ENCODE data around the gene OXER1. TPM values are rescaled to one million over a fixed set of nuclear protein-coding genes. Genes with fewer than 3 reads are reported as not detected.

The OXER1 gene
- total RNA-seq, 1 experiment from 2014 or later = not detected

- no peaks in the 10 kb centered on the region for H4K20me1 ChIP-seq (ENCODE audit: insufficient read depth)
- H3K27ac ChIP-seq = no peak overlapping the region
- no peak for DNase-seq
- H3K36me3 ChIP-seq (ENCODE audit: low read depth) = no peaks in the 10 kb centered on the region
- intact Hi-C loops (cut with micrococcal nuclease; ENCODE audit: unreplicated experiment) = no loop called here
- H3K27me3 ChIP-seq (ENCODE audit: insufficient read depth, low read depth) = no peaks in the 10 kb centered on the region
- H2AFZ ChIP-seq = no peak overlapping the region
- TF ChIP-seq, protein P1, sequence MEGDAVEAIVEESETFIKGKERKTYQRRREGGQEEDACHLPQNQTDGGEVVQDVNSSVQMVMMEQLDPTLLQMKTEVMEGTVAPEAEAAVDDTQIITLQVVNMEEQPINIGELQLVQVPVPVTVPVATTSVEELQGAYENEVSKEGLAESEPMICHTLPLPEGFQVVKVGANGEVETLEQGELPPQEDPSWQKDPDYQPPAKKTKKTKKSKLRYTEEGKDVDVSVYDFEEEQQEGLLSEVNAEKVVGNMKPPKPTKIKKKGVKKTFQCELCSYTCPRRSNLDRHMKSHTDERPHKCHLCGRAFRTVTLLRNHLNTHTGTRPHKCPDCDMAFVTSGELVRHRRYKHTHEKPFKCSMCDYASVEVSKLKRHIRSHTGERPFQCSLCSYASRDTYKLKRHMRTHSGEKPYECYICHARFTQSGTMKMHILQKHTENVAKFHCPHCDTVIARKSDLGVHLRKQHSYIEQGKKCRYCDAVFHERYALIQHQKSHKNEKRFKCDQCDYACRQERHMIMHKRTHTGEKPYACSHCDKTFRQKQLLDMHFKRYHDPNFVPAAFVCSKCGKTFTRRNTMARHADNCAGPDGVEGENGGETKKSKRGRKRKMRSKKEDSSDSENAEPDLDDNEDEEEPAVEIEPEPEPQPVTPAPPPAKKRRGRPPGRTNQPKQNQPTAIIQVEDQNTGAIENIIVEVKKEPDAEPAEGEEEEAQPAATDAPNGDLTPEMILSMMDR (conservative IDR thresholded peaks at IDR 0.05) = no peak
- TF ChIP-seq EZH2 (IDR thresholded peaks at IDR 0.05; ENCODE audit: low read depth) = no peak
- ChIA-PET POLR2A (ENCODE audit: unreplicated experiment) (no interaction called here), CTCF (no interaction called here)
- BruUV-seq (replicated peaks) = no TSS peak
- H3K9me3 ChIP-seq (ENCODE audit: insufficient read depth, low read depth) = no peaks in the 10 kb centered on the region
- no peak overlapping the region for H3K4me2 ChIP-seq
- no peak overlapping the region for H3K4me3 ChIP-seq
- H3K9me2 ChIP-seq (ENCODE audit: insufficient read depth) = no peaks in the 10 kb centered on the region
- H3F3A ChIP-seq (ENCODE audit: insufficient read depth, low read depth) = no peaks in the 10 kb centered on the region; the same call in 1 of the 2 replicates
- no peaks in the 10 kb centered on the region for H3K4me1 ChIP-seq (replicated peaks; ENCODE audit: insufficient read depth)
- H3K79me2 ChIP-seq (ENCODE audit: low read depth) = no peaks in the 10 kb centered on the region
Observed at GRCh38 chr2:42765686-42766085, 1.8 kb upstream of the OXER1 start.

GRCh38 chr2:42764901-42765300 is 966 bp upstream of the OXER1 start:
- H3K4me1 ChIP-seq (replicated peaks; ENCODE audit: insufficient read depth) = no peaks in the 10 kb centered on the region

GRCh38 chr2:42762823-42763804 is 821 bp downstream of the OXER1 start:
- H3K27me3 ChIP-seq (ENCODE audit: insufficient read depth, low read depth) = no peaks in the 10 kb centered on the region
- no TSS peak for BruUV-seq (replicated peaks)
- CTCF ChIA-PET = no interaction called here

More at GRCh38 chr2:42764901-42765300, 966 bp upstream of the OXER1 start:
- H3K27me3 ChIP-seq (ENCODE audit: insufficient read depth, low read depth) = no peaks in the 10 kb centered on the region
- H3K79me2 ChIP-seq (ENCODE audit: low read depth) = no peaks in the 10 kb centered on the region
- POLR2A ChIA-PET (ENCODE audit: unreplicated experiment) = no interaction called here
- H3K4me2 ChIP-seq = no peak overlapping the region
- no peaks in the 10 kb centered on the region for H3K9me2 ChIP-seq (ENCODE audit: insufficient read depth)
- no peaks in the 10 kb centered on the region for H3K9me3 ChIP-seq (ENCODE audit: insufficient read depth, low read depth)
- CTCF ChIA-PET = no interaction called here
- TF ChIP-seq, protein P1 (conservative IDR thresholded peaks at IDR 0.05) = no peak
- no peak for TF ChIP-seq EZH2 (IDR thresholded peaks at IDR 0.05; ENCODE audit: low read depth)
- DNase-seq = no peak
- BruUV-seq (replicated peaks) = no TSS peak
- intact Hi-C loops (cut with micrococcal nuclease; ENCODE audit: unreplicated experiment) = no loop called here
- H3F3A ChIP-seq (ENCODE audit: insufficient read depth, low read depth) = no peaks in the 10 kb centered on the region; the same call in 1 of the 2 replicates
- no peak overlapping the region for H3K27ac ChIP-seq
- H3K4me3 ChIP-seq = no peak overlapping the region
- H4K20me1 ChIP-seq (ENCODE audit: insufficient read depth) = no peaks in the 10 kb centered on the region
- no peaks in the 10 kb centered on the region for H3K36me3 ChIP-seq (ENCODE audit: low read depth)
- H2AFZ ChIP-seq = no peak overlapping the region

More at GRCh38 chr2:42762823-42763804, 821 bp downstream of the OXER1 start:
- POLR2A ChIA-PET (ENCODE audit: unreplicated experiment) = interaction anchor here (0.5 kb wide), 1 partner anchor 82 kb away, joined by 6 read pairs; no protein-coding TSS in a partner anchor
- H3K4me2 ChIP-seq = no peak overlapping the region
- no peaks in the 10 kb centered on the region for H3K9me2 ChIP-seq (ENCODE audit: insufficient read depth)
- H3K4me3 ChIP-seq = no peak overlapping the region
- DNase-seq = no peak
- H4K20me1 ChIP-seq (ENCODE audit: insufficient read depth) = no peaks in the 10 kb centered on the region
- no peaks in the 10 kb centered on the region for H3K4me1 ChIP-seq (replicated peaks; ENCODE audit: insufficient read depth)
- no peak for TF ChIP-seq EZH2 (IDR thresholded peaks at IDR 0.05; ENCODE audit: low read depth)
- TF ChIP-seq, protein P1 (conservative IDR thresholded peaks at IDR 0.05) = no peak
- H3K79me2 ChIP-seq (ENCODE audit: low read depth) = no peaks in the 10 kb centered on the region
- intact Hi-C loops (cut with micrococcal nuclease; ENCODE audit: unreplicated experiment) = no loop called here
- no peak overlapping the region for H3K27ac ChIP-seq
- H2AFZ ChIP-seq = no peak overlapping the region
- no peaks in the 10 kb centered on the region; the same call in 1 of the 2 replicates for H3F3A ChIP-seq (ENCODE audit: insufficient read depth, low read depth)
- no peaks in the 10 kb centered on the region for H3K36me3 ChIP-seq (ENCODE audit: low read depth)
- no peaks in the 10 kb centered on the region for H3K9me3 ChIP-seq (ENCODE audit: insufficient read depth, low read depth)
